IgD-negative memory B cell (primary cell): ENCODE data around the gene ATP11B. TPM values are rescaled to one million over a fixed set of nuclear protein-coding genes. Genes with fewer than 3 reads are reported as not detected.
"Not testable (repeated sequence)": the region's sequence is repeated elsewhere in the genome, so short reads cannot be mapped to it uniquely, and the experiment has no call there.

ENCODE experiments used
- H3K27ac Mint-ChIP-seq, 3 donors: one replicate each; pipeline ENCODE4 v1.8.0; 2020 to 2022; ENCODE audit warnings: mild to moderate bottlenecking in 3 of 3, mixed read lengths in 3 of 3, moderate library complexity in 1 of 3
- H3K27me3 Mint-ChIP-seq: one replicate; pipeline ENCODE4 v1.8.0; 2021; ENCODE audit warnings: mixed read lengths
- H3K36me3 Mint-ChIP-seq: one replicate; pipeline ENCODE4 v1.8.0; 2020; ENCODE audit warnings: mild to moderate bottlenecking, mixed read lengths
- H3K4me1 Mint-ChIP-seq, 3 donors: one replicate each; pipeline ENCODE4 v1.8.0; 2020 to 2022; ENCODE audit warnings: mixed read lengths in 3 of 3, mild to moderate bottlenecking in 1 of 3
- H3K4me3 Mint-ChIP-seq, 4 donors: one replicate each; pipeline ENCODE4 v1.8.0; 2020 to 2022; ENCODE audit warnings: mild to moderate bottlenecking in 4 of 4, mixed read lengths in 4 of 4, moderate library complexity in 3 of 4
- H3K9me3 Mint-ChIP-seq, 3 donors: one replicate each; pipeline ENCODE4 v1.8.0; 2020 to 2021; ENCODE audit warnings: mixed read lengths in 3 of 3, mild to moderate bottlenecking in 1 of 3
- polyA plus RNA-seq: library from polyadenylated mRNA; unstranded; fragments of 300-500 nt; fragmentation: Illumina TruSeq; gene quantifications from one replicate; pipeline ENCODE4 v1.2.3, GENCODE V29; 2021

Gene ATP11B
- polyA plus RNA-seq, 1 donor from 2014 or later: 24.0 TPM

DNA sequence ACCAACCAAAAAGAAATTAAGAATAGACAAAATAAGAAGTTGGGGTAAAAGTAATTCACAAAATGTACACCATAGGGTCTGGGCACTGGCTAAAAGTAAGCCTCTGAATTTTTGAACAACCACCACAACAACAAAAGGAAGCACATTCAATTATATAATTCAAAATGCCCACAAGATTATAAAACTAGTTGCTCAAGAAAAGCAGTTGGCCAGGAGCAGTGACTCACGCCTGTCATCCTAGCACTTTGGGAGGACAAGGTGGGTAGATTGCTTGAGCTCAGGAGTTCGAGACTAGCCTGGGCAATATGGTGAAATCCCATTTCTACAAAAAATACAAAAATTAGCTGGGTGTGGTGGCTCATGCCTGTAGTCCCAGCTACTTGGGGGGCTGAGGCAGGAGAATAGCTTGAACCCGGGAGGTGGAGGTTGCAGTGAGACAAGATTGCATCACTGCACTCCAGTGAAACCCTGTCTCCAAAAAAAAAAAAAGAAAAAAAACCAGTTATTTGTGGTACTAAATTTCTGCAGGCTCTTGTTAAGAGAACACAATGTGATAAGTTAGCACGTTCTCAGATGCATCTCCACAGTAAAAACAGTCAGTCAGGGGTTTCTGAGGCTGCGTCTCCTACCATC, 6.6 kb upstream of the ATP11B start:
- Mint-ChIP-seq H3K9me3 (no peaks in the 10 kb centered on the region), H3K36me3 (no peaks in the 10 kb centered on the region), H3K4me3 (no peak overlapping the region), H3K27ac (no peak overlapping the region), H3K27me3 (no peaks in the 10 kb centered on the region), H3K4me1 (peaks cover 5 to 10% (median 7%) of the 10 kb centered on the region in 3 donors)

DNA sequence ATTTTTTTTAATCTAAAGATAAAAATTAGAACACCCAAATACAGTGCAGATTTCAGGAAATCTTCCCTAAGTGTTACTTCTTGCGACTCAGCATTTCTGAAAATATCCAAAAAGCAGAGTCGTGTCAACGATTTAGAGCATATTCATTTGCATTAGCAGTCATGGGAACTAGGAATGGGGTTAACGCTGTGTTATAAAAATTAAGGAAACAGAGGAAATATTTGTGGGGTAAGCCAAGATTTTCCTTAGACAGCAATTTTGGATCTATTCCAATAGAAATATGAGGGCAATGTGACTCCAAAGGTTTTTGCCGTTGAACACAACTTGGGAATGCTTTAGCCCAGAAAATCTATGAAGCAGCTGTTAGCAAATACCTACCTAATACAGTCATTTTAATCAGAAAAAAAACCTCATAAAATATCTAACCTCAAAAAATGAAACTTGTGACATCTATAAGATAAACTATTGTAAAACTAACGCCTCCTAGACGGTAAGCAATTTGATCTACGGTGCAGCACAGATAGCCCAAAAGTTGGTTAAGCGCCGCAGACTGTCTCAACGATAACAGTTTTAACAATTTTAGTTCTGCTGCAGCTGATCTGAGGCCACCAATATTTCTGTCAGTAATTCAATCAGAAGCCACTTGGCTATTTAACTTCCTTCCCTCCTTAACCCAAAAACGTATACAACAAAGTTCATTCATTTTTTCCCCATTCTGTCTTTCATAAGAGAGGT, 5.8 kb upstream of the ATP11B start:
- Mint-ChIP-seq H3K27me3 (no peaks in the 10 kb centered on the region), H3K27ac (peak overlapping the region in 1 of 3 donors; percentile 3), H3K4me1 (peaks cover 5 to 10% (median 9%) of the 10 kb centered on the region in 3 donors), H3K9me3 (no peaks in the 10 kb centered on the region), H3K4me3 (no peak overlapping the region), H3K36me3 (no peaks in the 10 kb centered on the region)

DNA sequence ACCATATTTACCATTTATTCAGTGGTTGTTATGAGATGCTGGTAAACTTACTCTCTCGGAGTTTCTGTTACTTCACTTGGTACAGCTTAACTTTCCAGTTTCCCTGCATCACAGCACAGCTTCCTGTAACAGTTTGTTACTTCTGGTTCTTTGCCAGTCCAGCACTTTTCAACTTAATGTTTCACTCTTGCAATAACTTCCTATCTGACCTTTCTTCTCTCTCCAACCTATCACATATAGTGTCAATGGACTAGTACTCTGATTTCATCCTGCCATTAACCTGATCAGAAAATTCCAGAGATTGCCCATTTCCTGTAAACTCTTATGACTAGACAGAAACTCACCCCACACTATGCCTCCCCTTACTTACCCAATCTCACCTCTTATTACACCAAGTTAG, 3.9 kb upstream of the ATP11B start:
- no peaks in the 10 kb centered on the region for H3K27me3 Mint-ChIP-seq
- H3K27ac Mint-ChIP-seq: no peak overlapping the region
- H3K36me3 Mint-ChIP-seq: no peaks in the 10 kb centered on the region
- no peak overlapping the region for H3K4me3 Mint-ChIP-seq
- peaks cover 9 to 14% (median 11%) of the 10 kb centered on the region in 3 donors for H3K4me1 Mint-ChIP-seq
- H3K9me3 Mint-ChIP-seq: no peaks in the 10 kb centered on the region

DNA sequence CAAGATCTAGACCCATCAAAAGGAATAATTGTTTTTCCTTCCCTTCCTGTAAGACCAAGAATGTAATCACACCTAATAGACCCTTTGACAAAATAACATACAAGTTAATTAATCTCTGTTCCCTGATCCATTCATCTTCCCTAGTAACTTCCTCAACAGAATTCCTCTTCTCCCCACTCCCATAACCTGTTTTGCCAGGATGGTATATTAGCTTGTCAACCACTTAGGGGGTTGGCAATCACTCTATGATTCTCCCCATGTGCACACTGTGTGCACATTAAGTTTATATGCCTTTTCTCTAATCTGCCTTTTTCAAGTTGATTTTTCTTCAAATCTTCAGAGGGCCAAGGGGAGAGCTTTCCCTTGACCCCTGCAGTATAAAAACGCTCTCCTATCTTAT, 2.7 kb upstream of the ATP11B start:
- no peak overlapping the region for H3K27ac Mint-ChIP-seq
- no peaks in the 10 kb centered on the region for H3K27me3 Mint-ChIP-seq
- H3K4me1 Mint-ChIP-seq: peaks cover 19 to 26% (median 19%) of the 10 kb centered on the region in 3 donors
- no peak overlapping the region for H3K4me3 Mint-ChIP-seq
- no peaks in the 10 kb centered on the region for H3K36me3 Mint-ChIP-seq
- H3K9me3 Mint-ChIP-seq: no peaks in the 10 kb centered on the region

DNA sequence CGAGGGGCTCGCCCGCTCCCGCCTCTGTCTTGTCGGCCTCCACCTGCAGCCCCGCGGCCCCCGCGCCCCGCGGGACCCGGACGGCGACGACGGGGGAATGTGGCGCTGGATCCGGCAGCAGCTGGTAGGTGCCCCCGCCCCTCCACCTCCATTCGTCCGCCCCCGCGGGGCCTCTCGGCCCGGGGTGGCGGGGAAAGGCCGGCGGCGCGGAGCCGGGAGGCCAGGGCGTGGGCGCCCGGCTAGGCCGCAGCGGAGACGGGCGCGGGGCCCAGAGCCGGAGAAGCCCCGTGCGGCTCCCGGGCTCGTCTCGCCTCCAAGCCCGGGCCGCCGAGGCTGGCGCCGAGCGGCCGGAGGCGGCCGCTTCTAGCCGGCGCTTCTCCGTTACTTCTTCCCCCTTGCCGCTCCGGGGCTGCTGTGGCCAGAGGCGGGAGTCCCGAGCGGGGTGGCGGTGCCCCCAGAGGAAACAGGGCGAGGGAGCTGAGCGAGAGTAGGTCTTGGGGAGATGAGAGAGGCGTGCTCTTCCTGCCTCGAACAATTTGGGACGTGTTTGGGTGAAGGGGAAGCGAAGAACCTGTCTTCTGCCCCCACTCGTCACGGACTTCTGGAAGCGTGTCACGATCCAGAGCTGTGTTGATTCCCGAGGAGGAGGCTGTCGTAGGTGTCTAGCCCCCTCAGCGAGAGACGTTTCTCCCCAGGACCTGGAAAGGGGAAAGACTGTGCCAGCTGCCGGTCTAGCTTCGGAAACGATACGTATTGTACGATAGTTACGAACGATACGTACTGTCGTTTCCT, 555 bp downstream of the ATP11B start:
- Mint-ChIP-seq H3K4me1 (peaks cover 23 to 32% (median 30%) of the 10 kb centered on the region in 3 donors), H3K27ac (peak overlapping the region; percentile 96 to 99 (median 97)), H3K4me3 (peak overlapping the region; percentile 94 to 99 (median 97)), H3K27me3 (no peaks in the 10 kb centered on the region), H3K36me3 (peaks cover 3% of the 10 kb centered on the region), H3K9me3 (no peaks in the 10 kb centered on the region)

DNA sequence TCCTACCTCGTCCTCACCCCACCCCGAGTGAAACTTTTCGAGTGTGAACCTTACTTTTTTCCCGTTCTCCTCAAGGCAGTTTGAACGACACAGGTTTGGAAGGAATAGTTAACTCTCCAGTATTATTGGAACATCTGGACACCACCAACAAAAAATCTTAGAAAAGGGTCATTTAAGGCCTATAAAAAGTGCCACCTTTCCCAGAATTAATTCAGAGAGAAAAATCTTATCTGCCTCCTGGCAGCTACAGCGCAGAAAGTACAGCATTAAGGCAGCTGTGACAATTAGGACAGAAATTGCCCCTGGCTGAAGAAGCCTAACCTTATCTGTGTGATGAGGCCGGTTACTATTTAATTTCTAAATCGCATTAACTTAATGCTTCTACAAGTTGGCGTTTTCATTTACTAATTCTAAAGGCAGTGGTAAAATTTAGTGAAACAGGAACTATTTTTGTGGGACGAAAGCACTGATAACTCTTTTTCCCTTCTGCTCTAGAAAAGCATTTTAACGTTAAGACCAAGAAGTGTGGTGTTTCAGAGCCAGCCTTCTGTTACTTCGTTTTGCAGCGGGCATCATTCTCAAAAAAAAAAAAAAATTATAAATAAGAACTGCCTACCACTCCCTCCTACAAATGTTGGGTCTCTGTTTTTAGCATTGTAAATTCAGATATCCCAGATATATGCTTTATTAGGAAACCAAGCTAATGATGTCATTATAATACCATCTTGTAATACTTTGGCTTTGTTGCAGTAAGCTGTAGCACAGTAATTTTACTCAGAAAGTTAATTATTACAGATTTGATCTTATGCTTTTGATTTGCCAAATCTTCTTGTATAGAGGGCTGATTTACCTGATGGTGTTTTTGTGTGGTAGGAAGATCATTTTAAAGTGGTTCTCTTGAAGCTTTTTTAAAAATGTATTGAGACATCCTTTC, 1.4 kb downstream of the ATP11B start:
- H3K4me1 Mint-ChIP-seq: peaks cover 23 to 30% (median 30%) of the 10 kb centered on the region in 3 donors
- peak overlapping the region; percentile 96 to 99 (median 97) for H3K27ac Mint-ChIP-seq

DNA sequence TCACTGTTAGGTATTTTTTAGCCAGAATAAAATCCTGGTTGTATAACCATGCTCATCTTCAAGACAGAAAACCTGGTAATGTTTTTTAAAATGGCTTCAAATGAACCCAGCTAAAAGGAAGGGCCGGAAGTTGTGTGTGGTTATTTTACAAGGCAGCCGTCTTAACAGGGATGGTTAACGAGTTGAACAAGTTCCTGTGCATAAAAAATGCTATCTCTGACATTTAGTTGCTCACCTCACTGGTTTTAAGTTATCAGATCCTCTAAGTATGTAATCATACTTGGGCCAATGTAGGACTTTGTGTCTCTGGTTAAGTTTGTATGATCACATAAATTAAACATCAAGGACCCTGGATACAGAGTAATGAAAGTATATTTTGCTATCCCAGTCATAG, 2.1 kb downstream of the ATP11B start:
- no peaks in the 10 kb centered on the region for H3K27me3 Mint-ChIP-seq
- peaks cover 23 to 30% (median 30%) of the 10 kb centered on the region in 3 donors for H3K4me1 Mint-ChIP-seq
- peak overlapping the region; percentile 96 to 99 (median 97) for H3K27ac Mint-ChIP-seq
- H3K36me3 Mint-ChIP-seq: peaks cover 3% of the 10 kb centered on the region
- H3K4me3 Mint-ChIP-seq: peak overlapping the region; percentile 94 to 99 (median 97)
- no peaks in the 10 kb centered on the region for H3K9me3 Mint-ChIP-seq

More for the DNA sequence above, 1.4 kb downstream of the ATP11B start:
- H3K9me3 Mint-ChIP-seq: no peaks in the 10 kb centered on the region
- H3K27me3 Mint-ChIP-seq: no peaks in the 10 kb centered on the region
- H3K4me3 Mint-ChIP-seq: peak overlapping the region; percentile 94 to 99 (median 97)
- H3K36me3 Mint-ChIP-seq: peaks cover 3% of the 10 kb centered on the region

DNA sequence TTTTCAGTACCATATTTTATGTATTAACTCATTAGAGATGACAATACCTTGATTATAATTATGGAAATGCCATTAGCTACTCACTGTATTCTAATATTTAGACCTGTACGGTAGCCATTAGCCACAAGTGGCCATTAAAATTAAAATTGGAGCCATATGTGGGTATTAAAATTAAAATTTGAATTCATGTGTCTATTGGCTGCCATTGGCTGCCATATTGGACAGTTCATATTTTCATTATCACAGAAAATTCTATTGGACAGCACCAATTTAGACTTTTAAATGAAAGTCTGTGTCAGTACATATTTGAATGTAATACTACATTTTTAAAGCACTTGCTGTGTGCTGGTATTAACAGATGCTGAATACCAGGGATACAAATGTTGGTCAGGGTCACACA, 3.0 kb downstream of the ATP11B start:
- Mint-ChIP-seq H3K9me3 (no peaks in the 10 kb centered on the region), H3K4me1 (peaks cover 23 to 33% (median 30%) of the 10 kb centered on the region in 3 donors), H3K27ac (peak overlapping the region in 1 of 3 donors; percentile 19), H3K4me3 (no peak overlapping the region), H3K27me3 (no peaks in the 10 kb centered on the region), H3K36me3 (peaks cover 3% of the 10 kb centered on the region)

DNA sequence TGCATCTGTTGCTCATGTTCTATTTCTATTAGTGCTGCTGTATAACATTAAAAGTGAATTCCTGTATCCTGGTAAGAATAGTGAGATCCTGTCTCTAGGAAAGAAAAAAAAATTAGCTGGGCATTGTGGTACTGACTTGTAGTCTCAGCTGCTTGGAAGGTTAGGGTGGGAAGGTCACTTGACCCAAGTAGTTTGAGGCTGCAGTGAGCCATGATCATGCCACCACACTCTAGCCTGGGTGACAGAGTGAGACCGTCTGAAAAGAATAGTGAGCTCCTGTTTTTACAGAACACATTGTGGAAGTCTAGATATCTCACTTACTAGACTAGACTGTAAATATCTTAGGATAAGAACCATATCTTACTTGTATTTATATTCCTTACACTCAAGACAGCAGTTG, 4.6 kb downstream of the ATP11B start:
- Mint-ChIP-seq H3K27ac (no peak overlapping the region), H3K4me3 (peak overlapping the region in 3 of 4 donors; percentile 17 to 67 (median 55)), H3K27me3 (no peaks in the 10 kb centered on the region), H3K36me3 (peaks cover 3% of the 10 kb centered on the region), H3K4me1 (peaks cover 27 to 40% (median 37%) of the 10 kb centered on the region in 3 donors), H3K9me3 (no peaks in the 10 kb centered on the region)

DNA sequence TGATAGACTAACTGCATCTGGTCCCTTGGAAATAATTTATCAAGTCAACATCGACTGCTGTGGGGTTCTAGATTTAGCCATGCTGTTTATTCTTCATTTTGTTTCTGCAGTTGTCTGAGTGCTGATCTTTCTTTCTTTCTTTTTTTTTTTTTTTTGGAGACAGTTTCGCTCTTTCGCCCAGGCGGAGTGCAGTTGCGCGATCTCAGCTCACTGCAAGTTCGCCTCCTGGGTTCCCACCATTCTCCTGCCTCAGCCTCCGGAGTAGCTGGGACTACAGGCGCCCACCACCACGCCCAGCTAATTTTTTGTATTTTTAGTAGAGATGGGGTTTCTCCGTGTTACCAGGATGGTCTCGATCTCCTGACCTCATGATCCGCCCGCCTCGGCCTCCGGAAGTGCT, 5.8 kb downstream of the ATP11B start:
- H3K36me3 Mint-ChIP-seq, H3K27me3 Mint-ChIP-seq, H3K4me3 Mint-ChIP-seq, H3K9me3 Mint-ChIP-seq: not testable (repeated sequence)
- H3K4me1 Mint-ChIP-seq: peaks cover 34 to 44% (median 43%) of the 10 kb centered on the region in 3 donors
- peak overlapping the region in 1 of 3 donors; percentile 16 for H3K27ac Mint-ChIP-seq

DNA sequence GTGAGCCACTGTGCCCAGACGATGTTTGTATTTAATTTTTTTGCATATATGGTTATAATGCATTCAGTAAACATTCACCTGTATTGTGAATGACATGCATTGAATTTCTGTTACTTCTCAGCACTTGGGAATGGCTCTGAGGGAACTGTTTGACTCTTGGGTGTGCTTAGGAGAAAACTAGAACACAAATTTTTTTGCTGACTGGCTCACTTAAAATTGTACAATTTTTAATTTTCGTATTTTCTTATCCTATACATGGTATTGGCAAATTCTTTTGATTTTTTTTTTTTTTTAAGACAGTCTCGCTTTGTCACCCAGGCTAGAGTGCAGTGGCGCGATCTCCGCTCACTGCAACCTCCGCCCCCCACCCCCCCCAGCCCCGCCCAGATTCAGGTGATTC, 7.2 kb downstream of the ATP11B start:
- no peaks in the 10 kb centered on the region for H3K9me3 Mint-ChIP-seq
- H3K4me3 Mint-ChIP-seq: no peak overlapping the region
- H3K36me3 Mint-ChIP-seq: peaks cover 3% of the 10 kb centered on the region
- H3K27me3 Mint-ChIP-seq: no peaks in the 10 kb centered on the region
- H3K4me1 Mint-ChIP-seq: peaks cover 30 to 41% (median 38%) of the 10 kb centered on the region in 3 donors
- H3K27ac Mint-ChIP-seq: no peak overlapping the region

DNA sequence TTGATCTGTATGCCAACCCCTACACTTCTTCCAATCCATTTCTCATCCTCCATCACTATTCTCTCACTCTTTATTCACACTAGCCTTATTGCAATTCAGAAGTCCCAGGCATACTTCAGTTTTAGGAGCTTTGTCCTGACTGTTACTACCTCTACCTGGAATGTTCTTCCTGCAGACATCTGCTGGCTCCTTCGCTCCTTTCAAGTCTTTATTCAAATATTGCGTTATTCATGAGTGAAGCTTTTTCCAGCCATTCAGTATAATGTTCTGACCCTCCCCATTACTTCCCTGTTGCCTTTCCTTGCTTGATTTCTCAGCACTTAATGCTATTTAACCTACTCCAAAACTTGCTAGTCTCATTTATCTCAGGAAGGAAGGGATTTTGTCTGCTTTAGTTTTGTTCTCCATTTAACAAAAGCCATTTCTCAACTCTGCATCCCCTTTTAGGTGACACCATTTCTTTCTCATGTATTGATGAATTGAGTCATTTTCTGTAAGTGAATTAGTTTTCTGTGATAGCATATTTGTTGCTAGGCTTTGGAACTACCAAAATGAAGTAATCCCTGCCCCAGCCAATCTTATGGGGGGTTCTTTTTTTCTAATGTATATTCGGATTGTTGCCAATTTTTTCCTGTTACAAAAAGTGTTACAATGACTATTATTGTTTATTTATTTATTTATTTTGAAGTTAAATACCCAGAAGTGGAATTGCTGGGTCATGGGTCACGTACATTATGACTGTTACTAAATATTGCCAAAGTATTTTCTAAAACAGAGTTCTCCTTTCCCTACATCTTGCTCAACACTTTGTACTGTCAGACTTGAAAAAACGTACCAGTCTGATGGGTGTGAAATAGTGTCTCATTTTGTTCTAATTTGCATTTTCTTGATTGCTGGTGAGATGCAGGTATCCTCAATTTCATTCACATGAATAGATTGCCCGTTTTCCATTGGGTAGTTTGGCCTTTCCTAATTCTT, 9.4 kb downstream of the ATP11B start:
- Mint-ChIP-seq H3K27me3 (no peaks in the 10 kb centered on the region), H3K4me3 (peak overlapping the region in 1 of 4 donors; percentile 37), H3K27ac (no peak overlapping the region)

DNA sequence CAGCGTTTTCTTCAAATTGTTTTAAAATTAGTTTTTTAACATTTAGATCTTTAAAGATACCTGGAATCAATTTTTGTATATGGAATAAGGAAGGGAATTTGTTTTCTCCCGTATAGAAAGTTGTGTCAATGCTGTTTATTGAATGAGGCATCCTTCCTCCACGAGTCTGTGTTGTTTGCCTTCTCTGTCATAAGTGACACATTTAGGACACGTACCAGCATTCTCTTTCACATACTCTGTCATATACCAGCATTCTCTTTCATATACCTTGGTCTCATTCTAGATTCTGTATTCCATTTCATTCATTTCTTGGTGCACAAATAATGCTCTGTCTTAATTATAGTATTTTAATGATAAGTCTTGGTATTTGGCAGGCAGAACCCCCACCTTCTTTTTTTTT, 10.3 kb downstream of the ATP11B start:
- Mint-ChIP-seq H3K27ac (no peak overlapping the region), H3K27me3 (no peaks in the 10 kb centered on the region), H3K9me3 (no peaks in the 10 kb centered on the region), H3K4me1 (peaks cover 30 to 41% (median 38%) of the 10 kb centered on the region in 3 donors), H3K36me3 (no peaks in the 10 kb centered on the region), H3K4me3 (no peak overlapping the region)

More for the DNA sequence above, 9.4 kb downstream of the ATP11B start:
- peaks cover 27 to 40% (median 39%) of the 10 kb centered on the region in 3 donors for H3K4me1 Mint-ChIP-seq
- peaks cover 3% of the 10 kb centered on the region for H3K36me3 Mint-ChIP-seq
- no peaks in the 10 kb centered on the region for H3K9me3 Mint-ChIP-seq
